Measurements from ENCODE around the gene LNX1.

The LNX1 gene

GRCh38 chr4:53518807-53519206, 72.5 kb downstream of the LNX1 start:
- no peak overlapping the region for H2AFZ ChIP-seq (ENCODE audit: low read length)
- H3K4me3 ChIP-seq (ENCODE audit: low read length, poor library complexity, severe bottlenecking), result no peak overlapping the region
- no peaks in the 10 kb centered on the region for H3K36me3 ChIP-seq (ENCODE audit: insufficient read depth, low read length)
- no peaks in the 10 kb centered on the region for H3K27me3 ChIP-seq (ENCODE audit: insufficient read depth, low read length, poor library complexity, severe bottlenecking)
- H3K9me3 ChIP-seq (ENCODE audit: insufficient read depth, low read depth, low read length), result no peaks in the 10 kb centered on the region
- H3K9me2 ChIP-seq (replicated peaks; ENCODE audit: low read depth, low read length), result no peaks in the 10 kb centered on the region
- no peaks in the 10 kb centered on the region for H3K4me1 ChIP-seq (ENCODE audit: insufficient read depth, low read length, poor library complexity, severe bottlenecking)
- no peak for TF ChIP-seq CTCF (conservative IDR thresholded peaks at IDR 0.05; ENCODE audit: low read length)
- no peak for TF ChIP-seq EZH2phosphoT487 (IDR thresholded peaks at IDR 0.05; ENCODE audit: borderline replicate concordance)
- no peak overlapping the region for H3K9ac ChIP-seq (ENCODE audit: low read depth, low read length, poor library complexity, severe bottlenecking)
- H3K79me2 ChIP-seq (ENCODE audit: insufficient read depth, low read length), result no peaks in the 10 kb centered on the region
- H3F3A ChIP-seq (ENCODE audit: low read depth), result no peaks in the 10 kb centered on the region
- H4K20me1 ChIP-seq (ENCODE audit: insufficient read depth, low read length, poor library complexity, severe bottlenecking), result no peaks in the 10 kb centered on the region
- no peak overlapping the region for H3K4me2 ChIP-seq (ENCODE audit: low read depth, low read length, poor library complexity, severe bottlenecking)

- H3K9me3 ChIP-seq (ENCODE audit: insufficient read depth, low read depth, low read length), result no peaks in the 10 kb centered on the region
- H3K27me3 ChIP-seq (ENCODE audit: insufficient read depth, low read length, poor library complexity, severe bottlenecking), result no peaks in the 10 kb centered on the region
- H3K79me2 ChIP-seq (ENCODE audit: insufficient read depth, low read length), result no peaks in the 10 kb centered on the region
- no peaks in the 10 kb centered on the region for H3K4me1 ChIP-seq (ENCODE audit: insufficient read depth, low read length, poor library complexity, severe bottlenecking)
- H4K20me1 ChIP-seq (ENCODE audit: insufficient read depth, low read length, poor library complexity, severe bottlenecking), result no peaks in the 10 kb centered on the region
- H3K9me2 ChIP-seq (replicated peaks; ENCODE audit: low read depth, low read length), result no peaks in the 10 kb centered on the region
- H3K4me3 ChIP-seq (ENCODE audit: low read length, poor library complexity, severe bottlenecking), result no peak overlapping the region
- no peak overlapping the region for H3K4me2 ChIP-seq (ENCODE audit: low read depth, low read length, poor library complexity, severe bottlenecking)
- TF ChIP-seq CTCF (conservative IDR thresholded peaks at IDR 0.05; ENCODE audit: low read length) (no peak), EZH2phosphoT487 (IDR thresholded peaks at IDR 0.05; ENCODE audit: borderline replicate concordance) (no peak)
- H2AFZ ChIP-seq (ENCODE audit: low read length), result no peak overlapping the region
- no peaks in the 10 kb centered on the region for H3F3A ChIP-seq (ENCODE audit: low read depth)
- H3K36me3 ChIP-seq (ENCODE audit: insufficient read depth, low read length), result no peaks in the 10 kb centered on the region
- no peak overlapping the region for H3K9ac ChIP-seq (ENCODE audit: low read depth, low read length, poor library complexity, severe bottlenecking)
Observed at GRCh38 chr4:53515076-53515475, 76.2 kb downstream of the LNX1 start.

- Histone ChIP-seq H3K4me2 (ENCODE audit: low read depth, low read length, poor library complexity, severe bottlenecking) (no peak overlapping the region), H3K9me3 (ENCODE audit: insufficient read depth, low read depth, low read length) (no peaks in the 10 kb centered on the region), H3K9ac (ENCODE audit: low read depth, low read length, poor library complexity, severe bottlenecking) (no peak overlapping the region), H3K79me2 (ENCODE audit: insufficient read depth, low read length) (no peaks in the 10 kb centered on the region), H3K27me3 (ENCODE audit: insufficient read depth, low read length, poor library complexity, severe bottlenecking) (no peaks in the 10 kb centered on the region), H2AFZ (ENCODE audit: low read length) (no peak overlapping the region), H3K36me3 (ENCODE audit: insufficient read depth, low read length) (no peaks in the 10 kb centered on the region), H3F3A (ENCODE audit: low read depth) (no peaks in the 10 kb centered on the region), H3K4me1 (ENCODE audit: insufficient read depth, low read length, poor library complexity, severe bottlenecking) (no peaks in the 10 kb centered on the region), H3K4me3 (ENCODE audit: low read length, poor library complexity, severe bottlenecking) (no peak overlapping the region), H4K20me1 (ENCODE audit: insufficient read depth, low read length, poor library complexity, severe bottlenecking) (no peaks in the 10 kb centered on the region), H3K9me2 (replicated peaks; ENCODE audit: low read depth, low read length) (no peaks in the 10 kb centered on the region)
- TF ChIP-seq CTCF (conservative IDR thresholded peaks at IDR 0.05; ENCODE audit: low read length) (no peak), EZH2phosphoT487 (IDR thresholded peaks at IDR 0.05; ENCODE audit: borderline replicate concordance) (no peak)
Observed at GRCh38 chr4:53514509-53514908, 76.8 kb downstream of the LNX1 start.

Data from Loucy (cell line).